Stimulated activated CD4-positive, alpha-beta T cell treated with anti-CD3 and anti-CD28 coated beads, Interleukin-2, amount 100 ng/mL, for 24 hours (primary cell): Measurements from ENCODE around the gene PRELID3B.
A peak's percentile ranks its signal among the peaks of the same experiment; 100 is the strongest.

Experiments
- DNase-seq, 2 donors: peaks; one replicate each; pipeline ENCODE4 v3.0.0-alpha.2; 2020

PRELID3B gene

DNA sequence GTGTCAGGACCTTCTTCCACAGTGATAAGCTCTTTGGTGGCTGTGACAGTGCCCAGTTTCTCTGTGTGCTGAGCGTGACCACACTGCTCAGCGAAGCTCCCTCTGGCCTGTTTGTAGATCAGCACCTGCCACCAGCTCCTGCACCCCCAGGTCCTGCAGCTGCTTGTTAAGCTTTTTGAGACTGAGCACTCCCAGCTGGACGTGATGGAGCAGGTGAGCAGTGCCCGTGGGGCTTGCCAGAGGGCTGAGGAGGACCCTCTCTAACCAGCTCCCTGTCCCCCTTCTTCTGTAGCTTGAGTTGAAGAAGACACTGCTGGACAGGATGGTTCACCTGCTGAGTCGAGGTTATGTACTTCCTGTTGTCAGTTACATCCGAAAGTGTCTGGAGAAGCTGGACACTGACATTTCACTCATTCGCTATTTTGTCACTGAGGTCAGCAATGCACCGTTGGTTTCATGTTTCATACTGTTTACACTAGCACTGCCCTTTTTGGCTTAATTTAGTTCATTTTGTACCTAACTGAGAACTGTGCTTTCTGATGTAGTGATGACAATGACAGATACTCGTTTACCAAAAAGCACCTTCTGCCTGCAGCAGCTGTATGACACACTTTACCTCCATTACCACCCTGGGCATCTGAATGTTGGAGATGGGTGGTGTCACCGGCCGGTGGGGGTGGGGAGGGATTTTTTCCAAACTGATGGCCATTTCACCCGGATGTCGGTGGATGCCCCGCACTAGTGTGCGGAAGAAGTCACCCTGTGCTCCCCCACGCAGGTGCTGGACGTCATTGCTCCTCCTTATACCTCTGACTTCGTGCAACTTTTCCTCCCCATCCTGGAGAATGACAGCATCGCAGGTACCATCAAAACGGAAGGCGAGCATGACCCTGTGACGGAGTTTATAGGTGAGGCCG, 49.0 kb downstream of the PRELID3B start:
- DNase-seq: no peak

DNA sequence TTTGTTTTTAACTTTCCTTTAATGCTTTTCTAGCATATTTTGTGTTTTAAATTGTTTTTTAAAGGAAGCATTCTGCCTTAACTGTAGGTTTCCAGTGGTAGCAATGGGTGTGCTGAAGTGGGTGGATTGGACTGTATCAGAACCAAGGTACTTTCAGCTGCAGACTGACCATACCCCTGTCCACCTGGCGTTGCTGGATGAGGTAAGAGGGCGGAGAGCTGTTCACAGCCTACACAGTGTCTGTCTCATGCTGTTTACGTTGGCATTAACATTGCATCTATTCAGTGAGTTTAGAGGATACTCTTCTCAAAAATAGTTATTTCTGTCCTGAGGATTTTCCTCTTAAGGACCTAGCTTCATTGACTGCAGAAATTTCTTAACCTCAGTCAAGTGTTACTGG, 49.7 kb downstream of the PRELID3B start:
- DNase-seq: no peak

- no peak for DNase-seq
Measured at GRCh38 chr20:58991715-58992114, 50.9 kb downstream of the PRELID3B start.

DNA sequence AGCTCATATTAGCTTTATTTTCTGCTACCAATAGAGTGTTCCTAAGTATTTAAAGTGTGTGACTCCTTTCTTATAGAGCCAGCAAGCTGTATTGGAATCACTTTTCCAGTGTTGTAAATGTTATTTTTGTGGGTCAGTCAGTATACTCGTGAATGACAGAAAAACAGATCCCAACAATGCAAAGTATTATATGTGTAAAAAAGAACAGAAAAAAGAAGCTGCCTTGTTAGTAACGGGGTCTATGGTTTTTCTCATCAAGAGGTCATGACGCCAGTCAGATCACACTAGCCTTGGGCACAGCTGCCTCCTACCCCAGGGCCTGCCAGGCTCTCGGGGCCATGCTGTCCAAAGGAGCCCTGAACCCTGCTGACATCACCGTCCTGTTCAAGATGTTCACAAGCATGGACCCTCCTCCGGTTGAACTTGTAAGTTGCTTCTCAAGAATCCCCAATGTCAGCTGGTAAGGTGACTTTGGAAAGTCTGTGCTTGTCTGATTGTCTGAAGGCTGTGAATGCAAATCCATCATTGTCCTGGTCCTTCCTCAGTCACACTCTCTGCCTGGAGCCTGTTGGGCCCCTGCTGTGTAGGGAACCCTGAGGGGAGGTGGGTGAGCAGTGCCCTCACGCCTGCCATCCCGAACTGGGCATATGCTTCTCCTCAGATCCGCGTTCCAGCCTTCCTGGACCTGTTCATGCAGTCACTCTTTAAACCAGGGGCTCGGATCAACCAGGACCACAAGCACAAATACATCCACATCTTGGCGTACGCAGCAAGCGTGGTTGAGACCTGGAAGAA, 51.7 kb downstream of the PRELID3B start:
- DNase-seq: no peak

DNA sequence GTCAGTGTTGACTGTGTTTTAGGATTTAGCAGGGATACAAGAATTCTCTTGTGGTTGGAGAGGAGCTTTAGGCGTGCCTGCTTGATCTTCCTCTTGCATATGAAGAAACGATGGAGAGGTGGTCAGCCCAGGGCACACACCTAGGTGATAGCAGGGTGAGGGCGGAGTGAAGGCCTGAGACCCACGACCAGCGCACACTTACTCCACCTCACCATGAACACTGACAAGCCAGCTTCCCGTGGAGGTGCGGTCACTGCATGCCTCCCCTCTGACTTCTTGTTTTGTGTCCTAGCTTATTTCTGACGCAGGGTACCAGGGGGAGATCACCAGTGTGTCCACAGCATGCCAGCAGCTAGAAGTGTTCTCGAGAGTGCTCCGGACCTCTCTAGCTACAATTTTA, 53.4 kb downstream of the PRELID3B start:
- no peak for DNase-seq

DNA sequence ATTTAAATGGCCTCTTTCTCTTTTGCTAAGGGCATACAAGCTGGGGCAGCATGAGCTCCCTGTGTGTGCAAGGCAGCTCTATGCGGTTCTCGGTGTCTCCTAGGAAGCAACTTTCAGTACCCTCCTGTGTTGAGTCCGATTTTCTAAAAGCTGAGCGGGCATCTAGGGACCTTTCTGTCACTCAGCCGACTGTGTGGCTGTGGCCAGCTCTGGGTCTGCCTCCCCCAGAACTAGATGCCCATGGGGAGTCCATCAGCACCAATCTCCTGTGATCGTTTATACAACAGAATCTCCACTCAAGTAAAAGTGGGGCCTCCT, 54.1 kb downstream of the PRELID3B start:
- no peak for DNase-seq

DNA sequence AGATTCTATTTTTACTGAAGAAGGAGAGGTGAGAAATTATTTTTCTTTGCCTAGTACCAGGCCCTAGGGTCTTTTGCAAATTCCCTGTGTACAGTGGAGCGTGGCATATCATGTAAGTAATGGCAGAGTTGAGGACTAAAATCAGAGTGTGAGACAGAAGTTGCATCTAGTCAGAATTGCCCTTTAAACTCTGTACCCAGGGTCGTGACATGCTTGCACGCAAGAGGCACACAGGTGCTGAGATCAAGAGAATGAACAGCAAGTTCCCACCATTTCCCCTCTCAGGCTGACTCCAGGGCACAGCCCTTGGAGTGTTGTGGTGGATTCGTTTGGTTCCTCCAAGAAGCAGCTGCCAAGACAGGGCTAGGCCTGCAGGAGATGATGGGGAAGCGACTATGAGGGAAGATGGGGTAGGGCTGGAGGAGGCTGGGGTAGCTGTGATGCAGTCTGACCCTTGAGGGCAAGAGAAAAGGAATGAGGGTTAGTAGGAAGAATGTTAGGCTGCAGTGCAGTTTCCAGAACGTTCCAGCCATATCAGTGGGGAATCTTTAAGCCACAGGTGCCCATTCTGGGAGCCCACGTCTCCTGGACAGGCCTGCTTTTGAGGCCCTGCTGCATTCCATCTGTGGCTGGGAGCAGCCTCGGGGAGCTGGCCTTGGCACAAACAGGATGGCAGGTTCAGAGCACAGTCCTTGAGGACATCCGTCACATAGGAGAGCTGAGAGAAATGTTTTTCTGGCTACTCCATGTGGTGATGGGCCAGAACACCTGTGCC, 54.6 kb downstream of the PRELID3B start:
- DNase-seq: no peak

- DNase-seq: no peak
Measured at GRCh38 chr20:58986968-58987517, 55.5 kb downstream of the PRELID3B start.

- no peak for DNase-seq
Measured at GRCh38 chr20:58986286-58986967, 56.2 kb downstream of the PRELID3B start.

- DNase-seq: peak in 1 of 2 donors; percentile 11
Measured at GRCh38 chr20:58985656-58986055, 56.9 kb downstream of the PRELID3B start.

GRCh38 chr20:58984691-58985090, 57.9 kb downstream of the PRELID3B start:
- DNase-seq: peak in 1 of 2 donors; percentile 8
